Hepatocyte (in vitro differentiated cells): ENCODE data around the gene FGF2. TPM values are rescaled to one million over a fixed set of nuclear protein-coding genes. Genes with fewer than 3 reads are reported as not detected.

Source experiments
- DNase-seq: peaks from one replicate; pipeline ENCODE4 v3.0.0-alpha.2; 2016; ENCODE audit warnings: low spot score
- H2AFZ ChIP-seq: fragments of 200-600 bp; sonication (generic); 2 replicates; pipeline ENCODE4 v1.6.0; 2016; ENCODE audit warnings: antibody characterized with exemption, mild to moderate bottlenecking
- H3K27ac ChIP-seq: fragments of 200-600 bp; sonication (generic); 2 replicates; pipeline ENCODE4 v1.5.1; 2016; ENCODE audit warnings: mild to moderate bottlenecking
- H3K27me3 ChIP-seq: fragments of 200-600 bp; sonication (generic); 2 replicates; pipeline ENCODE4 v1.6.1; 2016
- H3K36me3 ChIP-seq: fragments of 200-600 bp; sonication (generic); replicated peaks from 2 replicates; pipeline ENCODE4 v1.5.1; 2016; ENCODE audit warnings: low read depth; ENCODE audit not compliant: insufficient read depth
- H3K4me1 ChIP-seq: fragments of 200-600 bp; sonication (generic); 2 replicates; pipeline ENCODE4 v1.5.1; 2016; ENCODE audit warnings: mild to moderate bottlenecking, moderate library complexity; ENCODE audit not compliant: insufficient read depth
- H3K4me2 ChIP-seq: fragments of 200-600 bp; sonication (generic); 2 replicates; pipeline ENCODE4 v1.6.0; 2016
- H3K4me3 ChIP-seq: fragments of 200-600 bp; sonication (generic); 2 replicates; pipeline ENCODE4 v1.5.1; 2016; ENCODE audit warnings: mild to moderate bottlenecking
- H3K79me2 ChIP-seq: fragments of 200-600 bp; sonication (generic); 2 replicates; pipeline ENCODE4 v1.6.0; 2017; ENCODE audit warnings: mild to moderate bottlenecking
- H3K9me2 ChIP-seq: fragments of 200-600 bp; sonication (generic); replicated peaks from 2 replicates; pipeline ENCODE4 v1.6.0; 2017; ENCODE audit warnings: mild to moderate bottlenecking; ENCODE audit not compliant: insufficient read depth
- H3K9me3 ChIP-seq: fragments of 200-600 bp; sonication (generic); 2 replicates; pipeline ENCODE4 v1.5.1; 2016; ENCODE audit warnings: low read depth, mild to moderate bottlenecking
- H4K20me1 ChIP-seq: fragments of 200-600 bp; sonication (generic); 2 replicates; pipeline ENCODE4 v1.6.0; 2016; ENCODE audit warnings: mild to moderate bottlenecking; ENCODE audit not compliant: insufficient read depth, poor library complexity, severe bottlenecking
- CTCF ChIP-seq: fragments of 200-600 bp; sonication (generic); IDR thresholded peaks from 2 replicates; pipeline ENCODE4 v1.5.1; 2016; ENCODE audit warnings: antibody characterized with exemption, mild to moderate bottlenecking; ENCODE audit not compliant: poor library complexity
- EZH2 ChIP-seq: fragments of 200-600 bp; sonication (generic); IDR thresholded peaks from 2 replicates; pipeline ENCODE4 v1.6.1; 2016; ENCODE audit warnings: antibody characterized with exemption, mild to moderate bottlenecking, borderline replicate concordance
- EZH2phosphoT487 ChIP-seq: fragments of 200-600 bp; sonication (generic); IDR thresholded peaks from one replicate; pipeline ENCODE4 v1.6.1; 2018; ENCODE audit warnings: antibody characterized with exemption, mild to moderate bottlenecking, low read depth, moderate library complexity; ENCODE audit not compliant: unreplicated experiment, severe bottlenecking
- WGBS: methylation state at CpG from one replicate; pipeline ENCODE4 v1.1.6; 2016; ENCODE audit warnings: low lambda C conversion rate; ENCODE audit errors: missing lambda C conversion rate; 5-methylcytosine and 5-hydroxymethylcytosine counted together
- polyA plus RNA-seq: library from polyadenylated mRNA; unstranded; fragments of >200 nt; fragmentation: Nextera tagmentation; extraction: Ambion mirVana; gene quantifications from 2 replicates; pipeline ENCODE4 v1.2.1, GENCODE V29; 2016
- total RNA-seq: library from RNA; depleted of rRNA; stranded (reverse); fragments of >200 nt; gene quantifications from 2 replicates; pipeline ENCODE4 v1.2.3, GENCODE V29; 2014

Gene FGF2
- total and polyA plus RNA-seq, 2 experiments from 2014 or later = 3.9 to 9.7 TPM

GRCh38 chr4:122830426-122831095 lies 3.9 kb downstream of the FGF2 start:
- H3K9me3 ChIP-seq = no peaks in the 10 kb centered on the region
- peaks cover 40% of the 10 kb centered on the region for H3K79me2 ChIP-seq
- TF ChIP-seq CTCF (no peak), EZH2 (no peak), EZH2phosphoT487 (no peak)
- peak overlapping the region; percentile 92 for H3K4me2 ChIP-seq
- no peaks in the 10 kb centered on the region for H3K9me2 ChIP-seq
- H4K20me1 ChIP-seq = no peaks in the 10 kb centered on the region
- peak overlapping the region; percentile 73 for H3K27ac ChIP-seq
- peaks cover 4% of the 10 kb centered on the region for H3K4me1 ChIP-seq
- 59% methylated on average over 5 of the region's 5 CpGs for WGBS
- H2AFZ ChIP-seq = no peak overlapping the region
- peaks cover 24% of the 10 kb centered on the region for H3K27me3 ChIP-seq
- DNase-seq = peak; percentile 45
- H3K4me3 ChIP-seq = no peak overlapping the region
- H3K36me3 ChIP-seq = no peaks in the 10 kb centered on the region

- no peak overlapping the region for H2AFZ ChIP-seq
- no peaks in the 10 kb centered on the region for H3K9me3 ChIP-seq
- no peak overlapping the region for H3K4me3 ChIP-seq
- H3K4me1 ChIP-seq = peaks cover 4% of the 10 kb centered on the region
- no peaks in the 10 kb centered on the region for H3K9me2 ChIP-seq
- no peak for DNase-seq
- H4K20me1 ChIP-seq = no peaks in the 10 kb centered on the region
- peaks cover 40% of the 10 kb centered on the region for H3K79me2 ChIP-seq
- H3K36me3 ChIP-seq = no peaks in the 10 kb centered on the region
- TF ChIP-seq EZH2 (no peak), CTCF (no peak), EZH2phosphoT487 (no peak)
- H3K27me3 ChIP-seq = peaks cover 17% of the 10 kb centered on the region
- WGBS = 70% methylated on average over 6 of the region's 6 CpGs
- H3K4me2 ChIP-seq = no peak overlapping the region
- no peak overlapping the region for H3K27ac ChIP-seq
Observed at GRCh38 chr4:122831515-122832196, 5.0 kb downstream of the FGF2 start.

- H3K79me2 ChIP-seq = peaks cover 46% of the 10 kb centered on the region
- H3K4me1 ChIP-seq = peaks cover 4% of the 10 kb centered on the region
- no peaks in the 10 kb centered on the region for H3K9me2 ChIP-seq
- H3K4me2 ChIP-seq = no peak overlapping the region
- WGBS = 85% methylated on average over 1 of the region's 1 CpG
- no peak overlapping the region for H3K27ac ChIP-seq
- TF ChIP-seq EZH2 (no peak), CTCF (no peak), EZH2phosphoT487 (no peak)
- H3K36me3 ChIP-seq = no peaks in the 10 kb centered on the region
- H3K27me3 ChIP-seq = peaks cover 15% of the 10 kb centered on the region
- no peak overlapping the region for H3K4me3 ChIP-seq
- no peak overlapping the region for H2AFZ ChIP-seq
- H4K20me1 ChIP-seq = no peaks in the 10 kb centered on the region
- DNase-seq = no peak
- H3K9me3 ChIP-seq = no peaks in the 10 kb centered on the region
Observed at GRCh38 chr4:122832732-122833131, 6.1 kb downstream of the FGF2 start.
